ENCODE results near the gene HOXD13. TPM values are rescaled to one million over a fixed set of nuclear protein-coding genes. Genes with fewer than 3 reads are reported as not detected.

Gene HOXD13
- total RNA-seq, 1 donor from 2014 or later, result not detected

DNA sequence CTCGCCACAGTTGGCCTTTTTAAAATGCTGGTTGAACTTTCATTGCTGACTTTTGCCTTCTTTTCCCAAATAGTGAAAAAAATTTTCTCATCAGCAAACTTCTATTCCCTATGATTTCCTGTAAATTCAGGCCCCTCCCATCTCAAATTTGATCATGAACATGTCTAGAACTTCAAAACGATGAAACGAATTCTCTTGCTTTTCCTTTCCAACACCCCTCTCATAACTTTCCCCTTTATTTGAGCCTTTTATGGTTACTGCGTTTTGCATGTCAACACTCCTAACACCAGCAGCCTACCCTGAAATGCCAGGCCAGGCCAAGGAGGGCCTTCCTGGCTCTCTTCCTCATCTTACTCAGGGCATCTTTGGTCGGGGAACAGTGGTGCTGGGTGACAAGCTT, 1.7 kb upstream of the HOXD13 start:
- DNase-seq (no peak), ATAC-seq (no peak)
- intact Hi-C loops (cut with micrococcal nuclease), result no loop called here

DNA sequence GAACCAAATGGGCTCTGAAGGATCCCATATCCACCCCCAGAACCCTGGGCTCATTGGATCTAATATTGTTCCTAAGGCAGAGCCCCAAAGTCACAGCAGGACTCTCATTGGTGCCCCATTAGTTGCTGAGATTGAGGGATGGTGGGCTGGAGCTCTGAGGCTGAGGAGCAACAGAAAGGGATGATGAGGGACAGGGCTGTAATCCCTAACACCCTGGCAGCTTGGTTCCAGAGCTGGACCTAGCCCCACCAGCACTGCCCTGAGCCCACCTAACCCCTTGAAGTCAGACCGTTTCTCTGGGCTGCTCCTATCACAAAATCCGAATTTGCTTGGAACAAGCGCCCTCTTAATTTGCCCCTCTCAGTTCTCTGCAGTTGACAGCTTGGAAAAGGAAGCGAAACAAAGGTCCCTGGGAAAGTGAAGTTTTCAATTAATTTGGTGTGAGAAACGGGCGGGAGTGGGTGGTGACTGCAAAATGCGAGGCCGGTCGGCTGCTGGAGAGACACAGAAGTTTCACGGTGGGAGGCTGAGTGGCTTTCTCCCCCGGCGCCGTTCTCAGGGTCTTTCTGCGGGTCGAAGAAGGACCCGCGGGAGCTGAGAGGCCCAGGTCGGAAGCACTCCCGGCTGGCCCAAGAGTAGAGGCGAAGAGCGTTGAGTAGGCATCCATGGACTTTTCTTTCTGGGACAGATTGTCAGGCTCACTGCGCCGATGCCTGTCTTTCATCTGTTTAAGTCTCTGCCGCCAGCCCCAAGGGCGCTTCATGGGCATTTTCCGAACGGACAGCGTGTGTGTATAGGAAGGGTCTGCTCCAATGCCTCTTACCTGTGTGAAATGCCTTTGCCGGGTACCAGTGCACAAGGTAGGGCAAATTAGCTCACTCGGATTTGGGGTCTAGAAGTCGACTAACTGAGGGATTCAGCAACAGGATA, 927 bp upstream of the HOXD13 start:
- intact Hi-C loops (cut with micrococcal nuclease), result no loop called here
- ATAC-seq (no peak), DNase-seq (no peak)

DNA sequence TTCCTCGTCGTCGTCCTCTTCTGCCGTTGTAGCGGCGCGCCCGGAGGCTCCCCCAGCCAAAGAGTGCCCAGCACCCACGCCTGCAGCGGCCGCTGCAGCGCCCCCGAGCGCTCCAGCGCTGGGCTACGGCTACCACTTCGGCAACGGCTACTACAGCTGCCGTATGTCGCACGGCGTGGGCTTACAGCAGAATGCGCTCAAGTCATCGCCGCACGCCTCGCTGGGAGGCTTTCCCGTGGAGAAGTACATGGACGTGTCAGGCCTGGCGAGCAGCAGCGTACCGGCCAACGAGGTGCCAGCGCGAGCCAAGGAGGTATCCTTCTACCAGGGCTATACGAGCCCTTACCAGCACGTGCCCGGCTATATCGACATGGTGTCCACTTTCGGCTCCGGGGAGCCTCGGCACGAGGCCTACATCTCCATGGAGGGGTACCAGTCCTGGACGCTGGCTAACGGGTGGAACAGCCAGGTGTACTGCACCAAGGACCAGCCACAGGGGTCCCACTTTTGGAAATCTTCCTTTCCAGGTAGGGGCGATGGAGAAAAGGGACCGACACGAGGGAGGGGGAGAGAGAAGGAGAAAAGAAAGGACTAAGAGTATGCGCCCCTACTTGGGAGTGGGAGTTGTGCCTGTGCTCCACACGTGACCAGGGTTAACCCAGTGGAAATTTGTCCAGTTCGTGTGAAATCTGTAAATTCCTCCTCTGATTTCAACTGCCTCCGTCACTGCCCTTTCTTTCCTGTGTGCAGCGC, 800 bp downstream of the HOXD13 start:
- DNase-seq, result no peak
- ATAC-seq, result no peak
- intact Hi-C loops (cut with micrococcal nuclease), result no loop called here

DNA sequence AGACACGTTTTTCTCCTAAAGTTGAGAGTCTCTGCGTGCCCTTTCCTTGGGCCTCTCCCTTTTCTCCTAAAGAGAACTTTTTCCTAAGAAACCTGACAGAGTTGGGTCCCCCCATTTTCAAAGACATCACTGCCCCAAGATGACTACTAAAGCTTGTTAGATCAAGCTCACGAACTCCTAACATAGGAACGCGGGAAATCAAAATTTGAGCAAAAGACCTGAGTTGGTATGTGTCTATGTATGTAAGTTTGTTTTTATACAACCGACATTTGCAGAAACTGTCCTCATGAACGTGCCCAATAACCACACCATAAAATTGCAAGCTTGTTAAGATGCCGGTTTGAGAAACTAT, 1.4 kb downstream of the HOXD13 start:
- intact Hi-C loops (cut with micrococcal nuclease), result no loop called here
- ATAC-seq, result no peak

DNA sequence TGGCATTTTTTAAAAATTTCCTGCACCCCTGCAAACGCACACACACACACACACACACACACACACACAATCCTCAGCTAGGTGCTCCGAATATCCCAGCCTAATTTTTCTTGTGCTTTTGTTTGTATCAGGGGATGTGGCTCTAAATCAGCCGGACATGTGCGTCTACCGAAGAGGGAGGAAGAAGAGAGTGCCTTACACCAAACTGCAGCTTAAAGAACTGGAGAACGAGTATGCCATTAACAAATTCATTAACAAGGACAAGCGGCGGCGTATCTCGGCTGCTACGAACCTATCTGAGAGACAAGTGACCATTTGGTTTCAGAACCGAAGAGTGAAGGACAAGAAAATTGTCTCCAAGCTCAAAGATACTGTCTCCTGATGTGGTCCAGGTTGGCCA, 1.8 kb downstream of the HOXD13 start:
- intact Hi-C loops (cut with micrococcal nuclease), result no loop called here
- no peak for ATAC-seq

More for the DNA sequence above, 1.4 kb downstream of the HOXD13 start:
- no peak for DNase-seq

DNA sequence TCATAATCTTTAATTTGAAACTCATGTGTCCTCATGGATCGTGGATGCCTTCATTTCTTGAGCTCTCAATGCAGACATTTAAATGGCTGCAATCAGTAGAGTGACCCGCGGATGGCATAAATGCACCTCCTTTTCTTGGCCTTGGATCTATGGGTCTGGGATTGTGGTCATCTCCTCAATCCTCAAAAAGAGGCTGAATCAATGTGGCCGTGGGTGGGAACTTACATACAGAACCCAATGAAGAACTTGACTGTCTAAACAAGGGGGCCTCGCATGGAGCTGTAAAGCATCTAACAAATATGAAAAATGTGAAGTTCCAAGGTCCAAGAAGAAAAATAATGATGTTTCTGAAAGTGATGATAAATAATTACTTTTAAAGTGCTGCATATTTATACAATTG, 2.9 kb downstream of the HOXD13 start:
- DNase-seq, result no peak
- intact Hi-C loops (cut with micrococcal nuclease), result no loop called here

More for the DNA sequence above, 1.8 kb downstream of the HOXD13 start:
- no peak for DNase-seq

DNA sequence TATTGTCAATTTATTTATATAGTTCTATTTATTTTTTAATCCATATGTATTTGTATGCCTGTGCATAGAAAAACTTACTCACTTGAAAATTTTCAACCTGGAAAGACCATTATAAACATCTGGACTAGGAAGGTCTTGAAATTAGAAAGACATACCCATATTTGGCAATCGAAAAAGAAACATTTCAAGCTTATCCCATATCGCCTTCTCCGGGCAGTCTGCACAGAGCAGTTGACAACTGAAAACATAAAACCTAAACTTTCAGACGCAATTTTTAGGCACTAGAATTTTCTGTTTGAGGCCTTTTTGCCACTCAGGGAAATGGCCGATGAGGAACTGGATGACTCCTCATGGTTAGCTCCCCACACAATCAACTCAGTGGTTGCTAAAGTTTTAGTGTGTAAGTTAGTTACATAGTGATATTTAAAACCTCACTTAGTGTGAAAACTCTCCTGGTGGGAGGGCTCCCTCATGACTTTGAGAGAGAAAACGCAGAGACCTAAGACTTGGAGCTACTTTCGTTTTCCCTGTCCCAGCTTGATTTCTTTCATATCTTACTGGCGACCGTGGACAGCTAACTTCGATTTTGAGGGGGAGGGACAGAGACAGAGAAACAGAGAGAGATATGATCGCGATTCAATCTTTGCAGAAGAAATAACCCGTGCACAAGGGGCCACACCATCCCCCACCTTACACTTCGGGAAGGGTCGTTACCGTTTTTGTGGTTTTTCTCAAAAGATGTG, 3.9 kb downstream of the HOXD13 start:
- no peak for DNase-seq
- intact Hi-C loops (cut with micrococcal nuclease), result no loop called here
- no peak for ATAC-seq

More for the DNA sequence above, 2.9 kb downstream of the HOXD13 start:
- ATAC-seq, result no peak

DNA sequence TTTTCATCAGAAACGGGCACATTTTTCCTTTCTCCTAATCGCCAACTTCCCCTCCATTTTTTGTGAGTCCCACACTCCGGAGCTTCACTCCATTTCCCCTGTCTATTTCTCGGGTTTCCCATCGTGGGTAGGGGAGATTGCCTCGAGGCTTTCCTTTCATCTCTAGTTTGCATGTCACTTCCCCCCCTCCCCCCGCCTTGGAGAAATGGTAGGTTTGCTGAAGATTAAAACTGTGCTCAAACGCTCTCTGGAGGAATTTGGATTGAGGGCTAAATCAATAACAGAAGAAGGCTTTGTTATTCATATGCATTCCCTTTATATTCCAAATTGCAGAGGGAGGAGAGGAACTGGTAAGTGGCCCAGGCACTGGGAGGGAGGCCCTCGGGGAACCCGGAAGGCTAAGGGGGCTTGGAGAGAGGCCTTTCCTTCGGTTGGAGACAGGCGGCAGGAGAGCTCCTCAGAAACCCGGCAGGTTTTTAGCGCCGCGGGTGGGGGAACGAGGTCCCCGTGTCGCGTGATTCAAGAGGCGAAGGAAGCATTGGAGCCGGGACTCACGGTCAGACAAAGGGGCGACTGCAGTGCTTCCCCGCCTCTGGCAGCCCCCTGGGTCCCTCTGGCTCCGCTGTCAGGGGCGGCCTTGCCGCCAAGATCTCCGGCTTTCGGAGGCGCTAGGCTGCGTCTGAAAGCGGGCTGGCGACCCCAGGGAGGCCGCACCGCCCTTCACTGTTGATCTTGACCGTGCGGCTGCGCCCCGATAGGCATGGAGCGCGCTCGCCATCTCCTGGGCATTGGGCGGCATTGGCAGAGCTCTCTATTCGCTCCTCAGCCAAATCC, 4.7 kb downstream of the HOXD13 start:
- peak; percentile 76 for DNase-seq
- intact Hi-C loops (cut with micrococcal nuclease), result no loop called here
- ATAC-seq, result peak; percentile 90

DNA sequence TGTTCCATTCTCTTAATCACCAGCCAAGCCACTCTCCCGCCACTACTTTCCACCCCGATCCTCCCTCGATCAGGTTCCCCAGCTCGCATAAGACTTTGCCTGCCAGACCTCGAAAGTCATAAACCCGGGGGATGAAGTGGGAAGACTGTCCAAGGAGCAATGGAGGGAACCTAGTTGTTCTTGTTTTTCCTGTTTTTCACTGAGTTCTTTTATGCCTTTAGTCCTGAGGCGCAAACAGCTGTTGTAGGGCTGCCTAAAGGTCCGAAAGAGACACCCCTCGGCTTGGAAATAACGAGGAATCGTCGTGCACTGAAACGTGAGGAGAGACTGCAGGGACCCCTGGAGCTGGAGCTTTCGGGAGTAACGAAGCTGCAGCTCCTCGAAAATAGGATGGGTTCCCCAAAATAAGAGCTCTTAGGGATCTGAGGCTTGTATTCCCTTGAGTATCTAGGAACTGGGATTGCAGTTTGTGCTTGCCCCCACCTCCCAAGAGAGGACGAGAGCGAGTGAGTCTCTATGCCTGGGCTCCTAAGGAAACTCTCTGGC, 5.4 kb downstream of the HOXD13 start:
- intact Hi-C loops (cut with micrococcal nuclease), result no loop called here
- no peak for DNase-seq

DNA sequence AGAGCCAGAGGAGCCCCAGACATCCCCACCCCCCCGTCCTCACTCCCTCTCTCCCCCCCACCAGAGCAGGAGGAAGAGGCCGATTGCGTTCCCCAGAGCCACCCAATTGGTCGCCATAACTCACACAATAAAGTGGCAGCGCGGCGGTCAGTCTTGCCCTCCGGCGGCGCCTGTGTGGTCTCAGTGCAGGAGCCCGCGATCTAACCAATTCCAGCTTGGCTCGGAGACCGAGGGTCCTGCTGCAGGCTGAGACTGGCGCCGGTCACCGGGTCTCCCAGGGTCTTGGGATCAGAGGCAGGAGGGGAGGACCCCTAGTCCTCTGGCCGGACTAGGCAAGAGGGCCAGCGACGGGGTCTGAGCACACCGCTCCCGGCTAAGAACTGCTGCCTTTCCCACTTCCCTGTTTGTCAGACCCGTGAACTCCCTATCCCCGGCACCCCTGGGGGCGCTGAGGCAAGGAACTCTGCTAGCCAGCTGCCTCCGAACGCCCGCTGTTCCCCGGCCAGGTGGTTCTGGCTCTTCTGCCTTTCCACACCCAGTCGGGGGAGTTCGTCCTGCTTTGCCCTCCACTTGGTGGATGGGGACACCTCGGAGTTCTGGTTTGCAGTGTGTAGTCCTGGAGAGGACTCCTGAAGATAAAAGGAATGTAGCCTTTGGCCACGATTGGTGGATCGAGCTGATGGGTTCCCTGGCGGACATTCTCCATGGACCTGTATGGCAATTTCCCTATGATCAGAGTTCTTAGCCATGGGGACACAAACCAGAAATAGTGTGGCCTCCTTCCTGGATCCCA, 6.0 kb downstream of the HOXD13 start:
- ATAC-seq (no peak), DNase-seq (no peak)
- intact Hi-C loops (cut with micrococcal nuclease), result no loop called here

More for the DNA sequence above, 5.4 kb downstream of the HOXD13 start:
- no peak for ATAC-seq

DNA sequence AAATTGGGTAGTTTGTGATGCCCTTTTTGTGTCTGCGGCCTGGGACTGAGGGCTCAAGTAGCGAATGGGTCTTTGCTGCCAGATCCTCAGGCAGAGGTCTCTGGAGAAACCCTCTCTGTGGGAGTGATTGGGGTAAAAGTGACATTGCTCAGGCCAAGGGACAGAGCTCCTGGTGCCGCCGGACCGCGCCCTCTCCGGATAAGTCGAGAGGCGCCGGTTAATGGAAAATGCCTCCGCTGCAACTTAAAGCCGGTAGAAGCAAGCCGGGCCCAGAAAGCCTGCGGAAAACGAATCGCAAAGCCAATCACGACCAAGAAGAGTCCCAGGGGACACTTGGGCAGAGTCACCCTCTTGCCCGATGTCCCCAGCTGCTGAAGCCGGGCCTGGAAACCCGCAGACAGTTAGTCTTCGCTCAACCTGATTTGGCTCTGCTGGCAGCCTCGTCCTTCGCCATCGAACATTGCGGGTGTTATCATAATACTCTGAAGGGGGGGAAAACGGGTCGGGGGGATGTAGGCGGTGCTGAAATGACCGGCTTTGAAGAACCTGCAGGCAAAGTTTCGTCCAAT, 6.7 kb downstream of the HOXD13 start:
- ATAC-seq (no peak), DNase-seq (no peak)
- intact Hi-C loops (cut with micrococcal nuclease), result no loop called here

DNA sequence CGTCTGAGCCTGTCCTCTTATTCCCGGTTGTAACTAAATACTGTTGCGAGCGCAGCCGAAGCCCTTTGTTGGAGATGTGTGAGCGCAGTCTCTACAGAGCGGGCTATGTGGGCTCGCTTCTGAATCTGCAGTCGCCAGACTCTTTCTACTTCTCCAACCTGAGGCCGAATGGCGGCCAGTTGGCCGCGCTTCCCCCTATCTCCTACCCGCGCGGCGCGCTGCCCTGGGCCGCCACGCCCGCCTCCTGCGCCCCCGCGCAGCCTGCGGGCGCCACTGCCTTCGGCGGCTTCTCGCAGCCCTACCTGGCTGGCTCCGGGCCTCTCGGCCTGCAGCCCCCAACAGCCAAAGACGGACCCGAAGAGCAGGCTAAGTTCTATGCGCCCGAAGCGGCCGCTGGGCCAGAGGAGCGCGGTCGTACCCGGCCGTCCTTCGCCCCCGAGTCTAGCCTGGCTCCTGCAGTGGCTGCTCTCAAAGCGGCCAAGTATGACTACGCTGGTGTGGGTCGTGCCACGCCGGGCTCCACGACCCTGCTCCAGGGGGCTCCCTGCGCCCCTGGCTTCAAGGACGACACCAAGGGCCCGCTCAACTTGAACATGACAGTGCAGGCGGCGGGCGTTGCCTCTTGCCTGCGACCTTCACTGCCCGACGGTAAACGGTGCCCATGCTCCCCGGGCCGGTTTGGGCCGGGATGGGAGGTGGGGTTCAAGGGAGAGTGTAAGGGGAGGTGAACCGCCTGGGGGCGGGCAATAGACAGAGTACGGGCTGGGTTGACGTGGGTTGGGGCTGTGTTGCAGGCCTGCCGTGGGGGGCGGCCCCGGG, 7.4 kb downstream of the HOXD13 start, which contains the start of gene HOXD12:
HOXD12 (plus strand) TSS at position 68 of the 819 bp plus-strand sequence; CDS start at position 75, 7 bp downstream.
- intact Hi-C loops (cut with micrococcal nuclease), result no loop called here
- no peak for DNase-seq

DNA sequence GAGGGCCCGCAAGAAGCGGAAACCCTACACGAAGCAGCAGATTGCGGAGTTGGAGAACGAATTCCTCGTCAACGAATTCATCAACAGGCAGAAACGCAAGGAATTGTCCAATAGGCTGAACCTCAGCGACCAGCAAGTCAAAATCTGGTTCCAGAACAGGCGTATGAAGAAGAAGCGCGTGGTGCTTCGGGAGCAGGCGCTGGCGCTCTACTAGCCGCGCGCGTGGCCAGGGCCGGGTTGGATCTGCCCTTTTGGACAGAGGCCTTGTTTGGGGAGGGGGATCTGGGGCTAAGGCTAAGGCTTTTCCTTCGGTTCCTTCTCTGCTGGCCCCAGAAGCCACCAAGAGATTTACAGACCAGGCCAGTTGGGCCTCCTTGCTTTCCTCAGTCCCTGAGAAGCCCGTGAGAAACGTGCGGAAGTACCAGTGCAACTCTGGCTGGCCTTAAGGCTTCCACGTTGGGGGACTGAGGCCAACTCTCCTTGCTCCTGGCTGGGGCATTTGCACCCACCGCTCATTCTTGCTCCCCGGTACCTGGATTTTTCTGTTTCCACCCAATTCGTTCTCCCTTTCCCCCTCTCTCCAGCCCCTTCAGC, 8.1 kb downstream of the HOXD13 start:
- intact Hi-C loops (cut with micrococcal nuclease), result no loop called here
- ATAC-seq, result no peak
- no peak for DNase-seq

More for the DNA sequence above, 7.4 kb downstream of the HOXD13 start, which contains the start of gene HOXD12:
- ATAC-seq, result no peak

DNA sequence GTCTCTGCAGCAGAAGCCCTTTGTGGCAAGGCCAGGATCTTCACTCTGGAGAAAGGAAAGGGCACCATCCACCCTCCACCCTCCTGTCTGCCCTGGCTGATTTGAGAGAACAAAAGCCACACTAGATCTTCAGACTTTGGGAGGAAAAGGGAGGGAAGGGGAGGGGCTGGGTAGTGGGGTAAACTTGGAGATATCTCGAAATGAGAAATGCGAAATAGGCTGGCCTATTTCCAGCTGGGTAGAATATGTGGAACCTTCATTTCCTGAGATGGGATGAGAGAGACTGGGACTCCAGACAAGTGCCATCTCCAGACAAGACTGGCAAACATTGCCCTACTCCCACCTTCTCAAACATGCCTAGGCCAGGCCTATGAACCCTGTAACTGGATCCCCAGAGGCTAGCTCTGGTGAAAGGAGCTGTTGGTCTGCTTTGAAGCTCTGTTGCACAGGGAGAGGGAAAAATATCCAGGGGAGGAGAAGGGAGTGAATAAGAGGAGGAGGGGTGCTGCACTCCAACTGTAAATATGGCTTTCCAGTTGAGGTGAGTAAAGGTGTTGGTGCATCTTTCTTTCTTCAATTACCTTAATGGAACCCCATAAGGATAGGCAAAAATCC, 8.8 kb downstream of the HOXD13 start:
- intact Hi-C loops (cut with micrococcal nuclease), result no loop called here
- DNase-seq (no peak), ATAC-seq (no peak)

DNA sequence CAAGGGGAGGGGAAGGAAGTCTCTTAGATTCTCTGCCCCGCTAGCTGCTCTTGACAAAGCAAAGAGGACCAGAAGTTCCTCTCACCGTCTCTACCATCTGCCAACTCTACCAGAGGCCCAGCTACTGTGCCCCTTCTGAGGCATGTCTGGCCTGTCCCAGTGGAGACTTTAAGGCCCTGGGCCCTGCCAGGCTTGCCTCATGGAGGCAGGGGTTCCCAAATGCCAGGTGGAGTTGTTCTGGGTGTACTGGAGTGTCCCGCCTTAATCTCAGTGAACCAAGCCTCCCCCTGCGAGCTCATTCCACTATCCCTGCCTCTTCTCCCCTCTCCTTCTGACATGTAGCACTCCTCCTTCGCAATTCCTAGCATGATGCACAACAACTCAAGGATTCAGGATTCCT, 9.3 kb downstream of the HOXD13 start:
- no peak for DNase-seq
- no peak for ATAC-seq
- intact Hi-C loops (cut with micrococcal nuclease), result no loop called here

Data from left ventricle myocardium superior (tissue), 1 donor.